H1 (cell line): ENCODE data around the gene MCF2L. TPM values are rescaled to one million over a fixed set of nuclear protein-coding genes. Genes with fewer than 3 reads are reported as not detected.

Experiments
- CEBPB ChIP-seq: IDR thresholded peaks from 2 replicates; pipeline ENCODE4 v1.6.1; 2012; ENCODE audit warnings: low read depth, low read length
- KDM4A ChIP-seq: IDR thresholded peaks from one replicate; pipeline ENCODE4 v1.7.1; 2012; ENCODE audit warnings: low read depth, mild to moderate bottlenecking, moderate library complexity, low read length, inconsistent platforms; ENCODE audit not compliant: severe bottlenecking
- KDM5A ChIP-seq: fragments of 200-600 bp; IDR thresholded peaks from 2 replicates; pipeline ENCODE4 v1.7.1; 2012; ENCODE audit warnings: mild to moderate bottlenecking, low read length, inconsistent platforms, mixed read lengths
- MAFK ChIP-seq: IDR thresholded peaks from 2 replicates; pipeline ENCODE4 v1.6.1; 2012; ENCODE audit warnings: low read depth, mild to moderate bottlenecking, improper control_type of control experiment, low read length
- RNF2 ChIP-seq: fragments of 200-900, 300-1000 bp; sonication (generic); IDR thresholded peaks from 2 replicates; pipeline ENCODE4 v1.7.1; 2016; ENCODE audit warnings: borderline replicate concordance, low read depth, mild to moderate bottlenecking, antibody characterized with exemption, low read length; ENCODE audit not compliant: poor library complexity, severe bottlenecking; ENCODE audit errors: missing control alignments
- SUZ12 ChIP-seq: fragments of 200-600 bp; sonication (generic); IDR thresholded peaks from 2 replicates; pipeline ENCODE4 v1.6.1; 2012; ENCODE audit warnings: mild to moderate bottlenecking, inconsistent platforms, low read length, moderate library complexity, mixed read lengths
- TEAD4 ChIP-seq: IDR thresholded peaks from 2 replicates; pipeline ENCODE4 v1.6.1; 2012; ENCODE audit warnings: low read depth, low read length, inconsistent platforms, mixed read lengths
- polyA plus RNA-seq, 7 experiments: library from polyadenylated mRNA; depleted of rRNA in 3 of 7; stranded (reverse) in 5 of 7; unstranded in 2 of 7; fragments of >200 nt in 5 of 7; fragments of 200-250 nt in 2 of 7; gene quantifications; 1 replicate in 5 of 7; 2 replicates in 1 of 7; 4 replicates in 1 of 7; pipeline versions ENCODE4 v1.2.1 to v1.2.3, GENCODE V29; 2011 to 2013; ENCODE audit warnings: missing spikeins in 2 of 7, mixed read lengths in 2 of 7
- total RNA-seq: library from RNA; stranded (reverse); fragmentation: NEBNext Ultra II Directional; extraction: Animal tissue kit (Norgen Biotek cat#: 25700); gene quantifications from 2 replicates; pipeline ENCODE4 v1.2.1, GENCODE V29; 2021
- TF ChIP-seq, protein P1 (sequence below): fragments of 300-600 bp; sonication (generic); IDR thresholded peaks from 2 replicates; pipeline ENCODE4 v1.7.1; 2012; ENCODE audit warnings: low read length, moderate library complexity, mild to moderate bottlenecking, inconsistent platforms; ENCODE audit not compliant: insufficient replicate concordance
- TF ChIP-seq, protein P2 (sequence below): IDR thresholded peaks from 2 replicates; pipeline ENCODE4 v1.6.1; 2011; ENCODE audit warnings: low read length, improper control_type of control experiment

MCF2L gene
- total and polyA plus RNA-seq, 2 of the 8 experiments (the other 6 are each of a cell fraction or from before 2014, with no cell fraction given): 10.1 to 24.4 TPM

DNA sequence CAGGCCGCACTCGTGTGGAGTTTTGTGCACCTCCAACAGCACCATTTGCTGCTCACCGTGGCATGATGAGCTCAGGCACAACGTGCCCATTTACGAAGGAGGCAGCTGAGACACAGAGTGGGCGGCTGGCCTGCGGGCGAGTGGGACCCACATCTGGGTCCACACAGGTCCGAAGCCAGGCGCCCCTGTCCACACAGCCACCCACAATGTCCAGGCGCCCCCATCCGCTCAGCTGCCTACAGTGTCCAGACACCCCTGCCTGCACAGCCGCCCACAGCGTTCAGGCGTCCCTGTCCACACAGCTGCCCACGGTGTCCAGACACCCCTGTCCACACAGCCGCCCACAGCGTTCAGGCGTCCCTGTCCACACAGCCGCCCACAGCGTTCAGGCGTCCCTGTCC lies 94.1 kb downstream of the MCF2L start (continued):
- TF ChIP-seq, protein P1, sequence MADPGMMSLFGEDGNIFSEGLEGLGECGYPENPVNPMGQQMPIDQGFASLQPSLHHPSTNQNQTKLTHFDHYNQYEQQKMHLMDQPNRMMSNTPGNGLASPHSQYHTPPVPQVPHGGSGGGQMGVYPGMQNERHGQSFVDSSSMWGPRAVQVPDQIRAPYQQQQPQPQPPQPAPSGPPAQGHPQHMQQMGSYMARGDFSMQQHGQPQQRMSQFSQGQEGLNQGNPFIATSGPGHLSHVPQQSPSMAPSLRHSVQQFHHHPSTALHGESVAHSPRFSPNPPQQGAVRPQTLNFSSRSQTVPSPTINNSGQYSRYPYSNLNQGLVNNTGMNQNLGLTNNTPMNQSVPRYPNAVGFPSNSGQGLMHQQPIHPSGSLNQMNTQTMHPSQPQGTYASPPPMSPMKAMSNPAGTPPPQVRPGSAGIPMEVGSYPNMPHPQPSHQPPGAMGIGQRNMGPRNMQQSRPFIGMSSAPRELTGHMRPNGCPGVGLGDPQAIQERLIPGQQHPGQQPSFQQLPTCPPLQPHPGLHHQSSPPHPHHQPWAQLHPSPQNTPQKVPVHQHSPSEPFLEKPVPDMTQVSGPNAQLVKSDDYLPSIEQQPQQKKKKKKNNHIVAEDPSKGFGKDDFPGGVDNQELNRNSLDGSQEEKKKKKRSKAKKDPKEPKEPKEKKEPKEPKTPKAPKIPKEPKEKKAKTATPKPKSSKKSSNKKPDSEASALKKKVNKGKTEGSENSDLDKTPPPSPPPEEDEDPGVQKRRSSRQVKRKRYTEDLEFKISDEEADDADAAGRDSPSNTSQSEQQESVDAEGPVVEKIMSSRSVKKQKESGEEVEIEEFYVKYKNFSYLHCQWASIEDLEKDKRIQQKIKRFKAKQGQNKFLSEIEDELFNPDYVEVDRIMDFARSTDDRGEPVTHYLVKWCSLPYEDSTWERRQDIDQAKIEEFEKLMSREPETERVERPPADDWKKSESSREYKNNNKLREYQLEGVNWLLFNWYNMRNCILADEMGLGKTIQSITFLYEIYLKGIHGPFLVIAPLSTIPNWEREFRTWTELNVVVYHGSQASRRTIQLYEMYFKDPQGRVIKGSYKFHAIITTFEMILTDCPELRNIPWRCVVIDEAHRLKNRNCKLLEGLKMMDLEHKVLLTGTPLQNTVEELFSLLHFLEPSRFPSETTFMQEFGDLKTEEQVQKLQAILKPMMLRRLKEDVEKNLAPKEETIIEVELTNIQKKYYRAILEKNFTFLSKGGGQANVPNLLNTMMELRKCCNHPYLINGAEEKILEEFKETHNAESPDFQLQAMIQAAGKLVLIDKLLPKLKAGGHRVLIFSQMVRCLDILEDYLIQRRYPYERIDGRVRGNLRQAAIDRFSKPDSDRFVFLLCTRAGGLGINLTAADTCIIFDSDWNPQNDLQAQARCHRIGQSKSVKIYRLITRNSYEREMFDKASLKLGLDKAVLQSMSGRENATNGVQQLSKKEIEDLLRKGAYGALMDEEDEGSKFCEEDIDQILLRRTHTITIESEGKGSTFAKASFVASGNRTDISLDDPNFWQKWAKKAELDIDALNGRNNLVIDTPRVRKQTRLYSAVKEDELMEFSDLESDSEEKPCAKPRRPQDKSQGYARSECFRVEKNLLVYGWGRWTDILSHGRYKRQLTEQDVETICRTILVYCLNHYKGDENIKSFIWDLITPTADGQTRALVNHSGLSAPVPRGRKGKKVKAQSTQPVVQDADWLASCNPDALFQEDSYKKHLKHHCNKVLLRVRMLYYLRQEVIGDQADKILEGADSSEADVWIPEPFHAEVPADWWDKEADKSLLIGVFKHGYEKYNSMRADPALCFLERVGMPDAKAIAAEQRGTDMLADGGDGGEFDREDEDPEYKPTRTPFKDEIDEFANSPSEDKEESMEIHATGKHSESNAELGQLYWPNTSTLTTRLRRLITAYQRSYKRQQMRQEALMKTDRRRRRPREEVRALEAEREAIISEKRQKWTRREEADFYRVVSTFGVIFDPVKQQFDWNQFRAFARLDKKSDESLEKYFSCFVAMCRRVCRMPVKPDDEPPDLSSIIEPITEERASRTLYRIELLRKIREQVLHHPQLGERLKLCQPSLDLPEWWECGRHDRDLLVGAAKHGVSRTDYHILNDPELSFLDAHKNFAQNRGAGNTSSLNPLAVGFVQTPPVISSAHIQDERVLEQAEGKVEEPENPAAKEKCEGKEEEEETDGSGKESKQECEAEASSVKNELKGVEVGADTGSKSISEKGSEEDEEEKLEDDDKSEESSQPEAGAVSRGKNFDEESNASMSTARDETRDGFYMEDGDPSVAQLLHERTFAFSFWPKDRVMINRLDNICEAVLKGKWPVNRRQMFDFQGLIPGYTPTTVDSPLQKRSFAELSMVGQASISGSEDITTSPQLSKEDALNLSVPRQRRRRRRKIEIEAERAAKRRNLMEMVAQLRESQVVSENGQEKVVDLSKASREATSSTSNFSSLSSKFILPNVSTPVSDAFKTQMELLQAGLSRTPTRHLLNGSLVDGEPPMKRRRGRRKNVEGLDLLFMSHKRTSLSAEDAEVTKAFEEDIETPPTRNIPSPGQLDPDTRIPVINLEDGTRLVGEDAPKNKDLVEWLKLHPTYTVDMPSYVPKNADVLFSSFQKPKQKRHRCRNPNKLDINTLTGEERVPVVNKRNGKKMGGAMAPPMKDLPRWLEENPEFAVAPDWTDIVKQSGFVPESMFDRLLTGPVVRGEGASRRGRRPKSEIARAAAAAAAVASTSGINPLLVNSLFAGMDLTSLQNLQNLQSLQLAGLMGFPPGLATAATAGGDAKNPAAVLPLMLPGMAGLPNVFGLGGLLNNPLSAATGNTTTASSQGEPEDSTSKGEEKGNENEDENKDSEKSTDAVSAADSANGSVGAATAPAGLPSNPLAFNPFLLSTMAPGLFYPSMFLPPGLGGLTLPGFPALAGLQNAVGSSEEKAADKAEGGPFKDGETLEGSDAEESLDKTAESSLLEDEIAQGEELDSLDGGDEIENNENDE: no peak
- TF ChIP-seq MAFK (no peak), TEAD4 (no peak), KDM4A (no peak), KDM5A (no peak), CEBPB (no peak), RNF2 (no peak), SUZ12 (no peak)
- TF ChIP-seq, protein P2, sequence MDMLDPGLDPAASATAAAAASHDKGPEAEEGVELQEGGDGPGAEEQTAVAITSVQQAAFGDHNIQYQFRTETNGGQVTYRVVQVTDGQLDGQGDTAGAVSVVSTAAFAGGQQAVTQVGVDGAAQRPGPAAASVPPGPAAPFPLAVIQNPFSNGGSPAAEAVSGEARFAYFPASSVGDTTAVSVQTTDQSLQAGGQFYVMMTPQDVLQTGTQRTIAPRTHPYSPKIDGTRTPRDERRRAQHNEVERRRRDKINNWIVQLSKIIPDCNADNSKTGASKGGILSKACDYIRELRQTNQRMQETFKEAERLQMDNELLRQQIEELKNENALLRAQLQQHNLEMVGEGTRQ: no peak
- TF ChIP-seq, all 59 proteins: peak for 0
